HUES6 (cell line): Measurements from ENCODE around the gene MSI1.

Source experiments
- H3K27ac ChIP-seq: 2 replicates; pipeline ENCODE4 v1.7.0; 2013; ENCODE audit warnings: low read depth, mild to moderate bottlenecking, low read length, inconsistent platforms
- H3K27me3 ChIP-seq: 2 replicates; pipeline ENCODE4 v1.6.1; 2013; ENCODE audit warnings: low read length; ENCODE audit not compliant: control insufficient read depth, insufficient read depth
- H3K36me3 ChIP-seq: 2 replicates; pipeline ENCODE4 v1.6.1; 2013; ENCODE audit warnings: low read length; ENCODE audit not compliant: control insufficient read depth, insufficient read depth
- H3K4me1 ChIP-seq: 2 replicates; pipeline ENCODE4 v1.6.1; 2013; ENCODE audit warnings: low read length; ENCODE audit not compliant: control insufficient read depth, insufficient read depth
- H3K4me3 ChIP-seq: 2 replicates; pipeline ENCODE4 v1.5.1; 2013; ENCODE audit warnings: low read depth, low read length
- H3K9ac ChIP-seq: one replicate; pipeline ENCODE4 v1.6.1; 2013; ENCODE audit warnings: mild to moderate bottlenecking, low read length
- H3K9me3 ChIP-seq: 2 replicates; pipeline ENCODE4 v1.6.1; 2013; ENCODE audit warnings: low read depth, low read length; ENCODE audit not compliant: control insufficient read depth, insufficient read depth

Gene MSI1

GRCh38 chr12:120376416-120376815, 7.5 kb upstream of the MSI1 start:
- Histone ChIP-seq H3K4me3 (no peak overlapping the region), H3K4me1 (peaks cover 21% of the 10 kb centered on the region), H3K27me3 (peaks cover 5% of the 10 kb centered on the region), H3K9me3 (no peaks in the 10 kb centered on the region), H3K9ac (no peak overlapping the region), H3K27ac (no peak overlapping the region), H3K36me3 (no peaks in the 10 kb centered on the region)

GRCh38 chr12:120376009-120376408, 7.0 kb upstream of the MSI1 start:
- Histone ChIP-seq H3K9me3 (no peaks in the 10 kb centered on the region), H3K27me3 (peaks cover 9% of the 10 kb centered on the region), H3K4me1 (peaks cover 25% of the 10 kb centered on the region), H3K4me3 (no peak overlapping the region), H3K9ac (no peak overlapping the region), H3K27ac (no peak overlapping the region), H3K36me3 (no peaks in the 10 kb centered on the region)

GRCh38 chr12:120373683-120374082, 4.7 kb upstream of the MSI1 start:
- Histone ChIP-seq H3K9me3 (no peaks in the 10 kb centered on the region), H3K9ac (no peak overlapping the region), H3K4me1 (peaks cover 38% of the 10 kb centered on the region), H3K36me3 (no peaks in the 10 kb centered on the region), H3K4me3 (no peak overlapping the region), H3K27me3 (peaks cover 25% of the 10 kb centered on the region), H3K27ac (no peak overlapping the region)

DNA sequence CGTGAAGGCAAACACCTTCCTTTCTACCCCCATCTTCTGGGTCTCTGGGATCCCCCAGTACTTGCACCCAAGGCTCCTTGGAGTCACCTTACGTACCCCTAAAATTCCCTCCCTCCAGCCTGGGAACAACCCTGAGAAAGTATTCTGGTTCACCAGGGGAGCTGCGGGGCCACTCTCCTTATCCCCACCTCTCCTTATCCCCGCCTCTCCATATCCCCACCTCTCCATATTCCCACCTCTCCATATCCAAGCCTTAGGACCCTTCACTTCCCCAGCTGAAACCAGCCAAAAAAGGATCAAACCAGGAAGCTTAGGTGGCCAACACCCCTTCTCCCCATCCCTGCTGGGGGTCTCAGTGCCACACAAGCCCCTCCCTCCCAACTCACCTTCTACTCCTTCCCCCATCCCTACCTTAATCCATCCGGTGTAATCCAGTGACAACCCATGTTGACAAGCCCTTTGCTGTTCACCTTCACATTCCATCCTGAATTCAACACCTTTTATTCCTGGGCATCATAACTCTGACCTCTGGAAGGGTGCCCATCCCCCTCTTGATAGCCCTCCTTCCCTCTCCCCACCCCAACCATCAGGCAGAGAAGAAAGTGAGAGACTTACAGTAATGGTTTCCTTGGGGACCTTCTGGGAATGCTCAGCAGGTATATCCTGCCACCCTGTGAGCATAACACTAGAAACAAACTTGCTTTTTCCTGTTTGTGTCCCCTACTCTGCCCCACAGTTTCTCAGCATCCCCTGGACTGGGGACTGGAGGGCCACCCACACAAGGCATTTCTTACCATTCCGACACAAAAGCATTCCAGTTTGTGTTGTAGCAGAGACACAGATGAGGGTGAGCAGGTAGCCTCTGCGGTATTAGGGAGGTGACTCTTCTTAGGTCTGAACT, 1.6 kb upstream of the MSI1 start:
- H3K9me3 ChIP-seq: no peaks in the 10 kb centered on the region
- peaks cover 34% of the 10 kb centered on the region for H3K4me1 ChIP-seq
- peak overlapping the region; percentile 21 for H3K9ac ChIP-seq
- H3K27me3 ChIP-seq: peaks cover 25% of the 10 kb centered on the region
- peak overlapping the region; percentile 66 for H3K4me3 ChIP-seq
- peaks cover 10% of the 10 kb centered on the region for H3K36me3 ChIP-seq
- no peak overlapping the region for H3K27ac ChIP-seq

- Histone ChIP-seq H3K4me1 (peaks cover 33% of the 10 kb centered on the region), H3K27ac (no peak overlapping the region), H3K9ac (peak overlapping the region; percentile 21), H3K4me3 (peak overlapping the region; percentile 66), H3K36me3 (peaks cover 16% of the 10 kb centered on the region), H3K9me3 (no peaks in the 10 kb centered on the region), H3K27me3 (peaks cover 25% of the 10 kb centered on the region)
These were observed 809 bp upstream of the MSI1 start for GRCh38 chr12:120369603-120370342.

GRCh38 chr12:120367924-120368788, 808 bp downstream of the MSI1 start:
- Histone ChIP-seq H3K4me1 (peaks cover 37% of the 10 kb centered on the region), H3K27me3 (peaks cover 25% of the 10 kb centered on the region), H3K4me3 (peak overlapping the region; percentile 60), H3K27ac (no peak overlapping the region), H3K9me3 (no peaks in the 10 kb centered on the region), H3K9ac (peak overlapping the region; percentile 52), H3K36me3 (peaks cover 23% of the 10 kb centered on the region)

DNA sequence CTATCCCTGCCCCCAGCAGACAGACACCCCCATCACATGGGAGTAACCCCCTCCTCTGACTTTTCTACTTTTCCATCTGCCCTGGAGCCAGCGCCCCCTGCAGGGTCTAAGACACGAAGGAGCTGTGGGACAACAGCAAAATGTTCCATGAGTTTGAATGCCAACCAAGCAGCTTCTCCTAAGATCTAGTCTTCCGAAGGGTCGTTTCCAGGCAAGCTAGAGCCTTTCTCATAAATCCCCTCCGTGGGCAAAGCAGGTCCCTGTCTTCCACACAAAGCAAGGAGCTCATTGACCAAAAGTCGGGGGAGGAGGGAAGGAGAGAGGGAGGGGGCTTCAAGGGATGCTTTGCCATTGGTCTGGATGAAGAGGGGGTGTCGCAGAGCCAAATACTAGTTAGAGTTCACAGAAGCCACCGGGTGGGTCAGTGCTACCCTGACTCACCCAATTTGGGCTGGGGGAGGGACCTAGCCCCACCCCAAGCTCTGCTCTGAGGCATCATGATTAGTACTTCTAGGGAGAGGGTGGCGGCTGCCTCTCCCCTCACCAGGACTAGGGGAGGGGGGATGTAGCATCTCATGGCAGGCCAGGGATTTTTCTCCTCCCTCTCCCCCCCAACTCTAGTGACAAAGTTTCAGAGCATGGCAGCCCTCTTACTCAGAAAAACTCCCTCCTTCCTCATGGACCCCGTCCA, 1.6 kb downstream of the MSI1 start:
- Histone ChIP-seq H3K36me3 (peaks cover 29% of the 10 kb centered on the region), H3K27me3 (peaks cover 25% of the 10 kb centered on the region), H3K9me3 (no peaks in the 10 kb centered on the region), H3K27ac (no peak overlapping the region), H3K4me3 (peak overlapping the region; percentile 60), H3K4me1 (peaks cover 43% of the 10 kb centered on the region), H3K9ac (peak overlapping the region; percentile 48)

- Histone ChIP-seq H3K4me1 (peaks cover 48% of the 10 kb centered on the region), H3K9ac (no peak overlapping the region), H3K9me3 (no peaks in the 10 kb centered on the region), H3K36me3 (peaks cover 32% of the 10 kb centered on the region), H3K27me3 (peaks cover 25% of the 10 kb centered on the region), H3K4me3 (0 out of 2 replicates have a peak overlapping the region, but pooled peaks have one; percentile 60), H3K27ac (no peak overlapping the region)
These were observed 2.1 kb downstream of the MSI1 start for GRCh38 chr12:120366845-120367232.

DNA sequence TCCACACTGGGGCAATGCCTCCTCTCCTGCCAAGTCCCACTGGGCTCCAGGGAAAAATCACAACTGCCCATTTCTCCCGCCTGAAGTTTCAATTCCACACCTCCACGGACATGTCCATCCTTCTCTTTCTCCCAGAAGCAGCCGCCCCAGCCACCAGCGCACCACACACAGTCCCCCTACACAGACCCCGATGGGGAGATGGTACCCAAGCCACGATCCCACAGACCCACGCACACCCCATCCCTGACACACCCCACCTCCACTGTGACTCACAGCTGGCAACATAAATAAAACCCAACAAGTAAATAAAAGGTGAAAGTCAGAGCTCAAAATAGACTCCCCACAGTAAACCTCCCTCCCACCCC, 2.6 kb downstream of the MSI1 start:
- Histone ChIP-seq H3K27ac (no peak overlapping the region), H3K4me1 (peaks cover 44% of the 10 kb centered on the region), H3K27me3 (peaks cover 20% of the 10 kb centered on the region), H3K4me3 (no peak overlapping the region), H3K9me3 (no peaks in the 10 kb centered on the region), H3K9ac (no peak overlapping the region), H3K36me3 (peaks cover 32% of the 10 kb centered on the region)

DNA sequence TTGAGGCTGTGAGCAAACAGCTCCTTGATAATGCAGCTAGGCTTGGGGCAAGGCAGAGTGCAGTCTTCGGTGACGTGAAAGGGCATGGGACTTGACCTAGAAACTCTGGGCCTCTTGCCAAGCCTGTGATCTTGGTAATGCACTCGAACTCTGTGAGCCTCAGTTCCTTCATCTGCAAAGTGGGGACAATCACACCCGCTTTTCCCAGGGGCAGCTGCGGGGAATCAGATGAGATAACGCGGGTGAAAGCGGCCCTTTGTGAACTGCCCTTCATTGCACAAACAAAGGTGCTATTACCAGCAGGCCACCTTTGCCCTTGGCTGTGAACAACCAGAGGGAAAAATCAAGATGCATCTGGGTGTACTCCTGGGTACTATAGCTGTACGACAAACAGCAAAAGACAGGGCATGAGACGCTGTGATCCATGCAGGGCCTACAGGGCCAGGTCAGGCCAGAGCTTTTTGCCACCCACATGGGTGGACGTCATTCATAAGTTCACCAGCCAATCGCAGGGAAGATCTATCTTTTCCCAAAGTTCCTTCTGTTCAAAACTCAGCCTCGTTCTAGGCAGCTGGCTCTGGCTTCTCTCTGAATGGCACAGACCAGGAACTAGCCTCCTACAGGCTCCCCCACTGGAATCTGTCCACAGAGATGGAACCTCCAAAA, 3.2 kb downstream of the MSI1 start:
- Histone ChIP-seq H3K36me3 (peaks cover 32% of the 10 kb centered on the region), H3K9ac (no peak overlapping the region), H3K4me1 (peaks cover 44% of the 10 kb centered on the region), H3K27ac (no peak overlapping the region), H3K4me3 (no peak overlapping the region), H3K9me3 (no peaks in the 10 kb centered on the region), H3K27me3 (peaks cover 15% of the 10 kb centered on the region)
